ENCODE measurements around the gene LMNB1. TPM values are rescaled to one million over a fixed set of nuclear protein-coding genes. Genes with fewer than 3 reads are reported as not detected.

The LMNB1 gene
- total RNA-seq, 3 donors from 2014 or later (not counting 1 experiment from before 2014, with no cell fraction given), result 31.2 to 57.8 (median 37.3) TPM

- Histone ChIP-seq H3K4me1 (ENCODE audit: control insufficient read depth, insufficient read depth, low read length) (no peaks in the 10 kb centered on the region), H3K4me3 (ENCODE audit: low read length) (no peak overlapping the region), H3K36me3 (ENCODE audit: control insufficient read depth, insufficient read depth, low read length) (no peaks in the 10 kb centered on the region), H3K27me3 (ENCODE audit: control insufficient read depth, insufficient read depth, low read length) (no peaks in the 10 kb centered on the region), H3K9me3 (ENCODE audit: control insufficient read depth, insufficient read depth, low read length) (no peaks in the 10 kb centered on the region), H3K27ac (ENCODE audit: low read length) (no peak overlapping the region)
- intact Hi-C loops (cut with micrococcal nuclease), result no loop called here
- ATAC-seq (no peak), DNase-seq (no peak)
- H3K4me3 Mint-ChIP-seq, result no peak overlapping the region
- no peaks in the 10 kb centered on the region for H3K36me3 Mint-ChIP-seq
- no peak for TF ChIP-seq CTCF (IDR thresholded peaks at IDR 0.05)
- H3K9me3 Mint-ChIP-seq, result no peaks in the 10 kb centered on the region
- no peaks in the 10 kb centered on the region for H3K27me3 Mint-ChIP-seq (ENCODE audit: low read depth in 2 of 2)
- peaks cover 4 to 25% of the 10 kb centered on the region in 2 donors for H3K4me1 Mint-ChIP-seq
- H3K27ac Mint-ChIP-seq, result no peak overlapping the region
- 80% methylated on average over 6 of the region's 6 CpGs for WGBS (ENCODE audit: insufficient coverage)
Measured at GRCh38 chr5:126794157-126794828, 17.4 kb downstream of the LMNB1 start.

DNA sequence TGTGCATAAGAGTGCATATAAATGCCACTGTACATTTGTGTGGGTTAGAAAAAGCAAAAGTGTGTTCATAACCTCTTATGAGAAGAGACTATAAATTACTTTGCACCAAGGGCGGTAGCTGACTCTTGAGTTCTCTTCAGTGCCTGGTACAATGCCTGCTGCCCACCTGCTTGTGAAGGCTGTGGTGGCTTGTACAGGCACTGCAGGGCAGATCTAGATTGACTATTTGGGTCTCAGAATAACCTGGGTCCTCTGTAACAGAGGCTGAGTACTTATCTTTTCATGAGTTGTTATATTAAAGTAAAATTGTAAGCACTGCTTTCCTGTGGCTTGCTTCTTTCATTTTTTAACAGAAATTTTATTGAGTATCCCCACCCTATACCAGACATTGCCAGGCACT lies 22.8 kb downstream of the LMNB1 start:
- H3K27ac ChIP-seq (ENCODE audit: low read length), result no peak overlapping the region
- no peak overlapping the region for H3K4me3 Mint-ChIP-seq
- H3K27ac Mint-ChIP-seq, result peak overlapping the region in 1 of 2 donors; percentile 5
- H3K9me3 Mint-ChIP-seq, result no peaks in the 10 kb centered on the region
- H3K4me3 ChIP-seq (ENCODE audit: low read length), result no peak overlapping the region
- ATAC-seq (no peak), DNase-seq (no peak)
- no peaks in the 10 kb centered on the region for H3K27me3 ChIP-seq (ENCODE audit: control insufficient read depth, insufficient read depth, low read length)
- H3K4me1 ChIP-seq (ENCODE audit: control insufficient read depth, insufficient read depth, low read length), result no peaks in the 10 kb centered on the region
- 100% methylated on average over 1 of the region's 1 CpG for WGBS (ENCODE audit: insufficient coverage)
- no peaks in the 10 kb centered on the region for H3K27me3 Mint-ChIP-seq (ENCODE audit: low read depth in 2 of 2)
- intact Hi-C loops (cut with micrococcal nuclease), result loop anchor here (5.0 kb wide), 1 partner anchor 142 kb away; no protein-coding TSS in a partner anchor
- no peak for TF ChIP-seq CTCF (IDR thresholded peaks at IDR 0.05)
- H3K36me3 ChIP-seq (ENCODE audit: control insufficient read depth, insufficient read depth, low read length), result no peaks in the 10 kb centered on the region
- no peaks in the 10 kb centered on the region for H3K36me3 Mint-ChIP-seq
- H3K4me1 Mint-ChIP-seq, result peaks cover 4 to 27% of the 10 kb centered on the region in 2 donors
- no peaks in the 10 kb centered on the region for H3K9me3 ChIP-seq (ENCODE audit: control insufficient read depth, insufficient read depth, low read length)

DNA sequence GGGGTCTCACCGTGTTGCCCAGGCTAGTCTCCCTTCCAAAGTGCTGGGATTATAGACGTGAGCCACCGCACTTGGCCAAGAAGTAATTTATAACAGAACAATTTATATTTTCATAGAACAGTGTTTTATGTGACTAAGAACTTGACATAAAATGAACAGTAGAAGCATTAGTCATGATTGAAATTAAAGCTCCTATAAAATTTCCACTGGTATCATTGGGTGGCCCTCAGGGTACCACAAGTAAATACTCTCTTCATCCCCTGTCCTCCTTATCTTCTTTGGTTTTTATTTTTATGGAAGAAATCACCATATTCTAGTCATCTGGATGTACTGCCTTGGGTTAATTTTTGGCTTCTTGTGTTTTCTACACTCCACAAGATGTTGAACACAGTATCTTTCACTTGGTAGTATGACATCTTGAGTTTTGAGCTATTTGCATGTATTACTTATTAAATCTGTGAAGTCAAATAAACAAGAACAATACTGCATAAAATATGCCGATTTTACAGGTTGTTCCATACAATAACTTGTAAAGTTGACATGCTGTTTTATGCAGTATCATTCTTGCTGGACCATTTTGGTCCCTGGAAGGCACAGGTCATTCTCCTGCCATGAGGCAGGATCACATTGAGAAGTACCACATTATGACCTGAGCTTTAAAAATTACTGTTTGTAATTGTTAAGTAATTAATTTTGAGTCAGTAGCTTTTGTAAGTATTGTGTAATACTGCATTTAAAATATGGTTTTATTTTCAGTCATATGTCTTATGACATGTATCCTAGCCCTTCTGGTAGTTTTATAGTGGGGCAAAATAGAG lies 24.4 kb downstream of the LMNB1 start:
- no peak overlapping the region for H3K4me3 Mint-ChIP-seq
- no peak overlapping the region for H3K4me3 ChIP-seq (ENCODE audit: low read length)
- intact Hi-C loops (cut with micrococcal nuclease), result loop anchor here (5.0 kb wide), 1 partner anchor 144 kb away; no protein-coding TSS in a partner anchor
- H3K9me3 ChIP-seq (ENCODE audit: control insufficient read depth, insufficient read depth, low read length), result no peaks in the 10 kb centered on the region
- no peaks in the 10 kb centered on the region for H3K27me3 Mint-ChIP-seq (ENCODE audit: low read depth in 2 of 2)
- no peaks in the 10 kb centered on the region for H3K27me3 ChIP-seq (ENCODE audit: control insufficient read depth, insufficient read depth, low read length)
- no peak for TF ChIP-seq CTCF (IDR thresholded peaks at IDR 0.05)
- no peaks in the 10 kb centered on the region for H3K36me3 Mint-ChIP-seq
- DNase-seq (no peak), ATAC-seq (no peak)
- peaks cover under 1 to 19% of the 10 kb centered on the region in 2 donors for H3K4me1 Mint-ChIP-seq
- no peak overlapping the region for H3K27ac Mint-ChIP-seq
- WGBS (ENCODE audit: insufficient coverage), result 82% methylated on average over 2 of the region's 4 CpGs
- peaks cover 3% of the 10 kb centered on the region for H3K36me3 ChIP-seq (ENCODE audit: control insufficient read depth, insufficient read depth, low read length)
- H3K9me3 Mint-ChIP-seq, result no peaks in the 10 kb centered on the region
- no peaks in the 10 kb centered on the region for H3K4me1 ChIP-seq (ENCODE audit: control insufficient read depth, insufficient read depth, low read length)
- H3K27ac ChIP-seq (ENCODE audit: low read length), result no peak overlapping the region

Data from natural killer cell (primary cell).